Trophoblast cell (in vitro differentiated cells and primary cell): Measurements from ENCODE around the gene KRTAP5-11.
A peak's percentile ranks its signal among the peaks of the same experiment; 100 is the strongest.
"Not testable (repeated sequence)": the region's sequence is repeated elsewhere in the genome, so short reads cannot be mapped to it uniquely, and the experiment has no call there.

ENCODE experiments used
- DNase-seq, 2 donors: peaks; one replicate each; pipeline ENCODE4 v3.0.0-alpha.2; 2016
- H2AFZ ChIP-seq: 2 replicates; pipeline ENCODE4 v1.6.1; 2013; ENCODE audit warnings: low read length, moderate library complexity, mild to moderate bottlenecking; ENCODE audit not compliant: insufficient read depth, poor library complexity
- H2AK5ac ChIP-seq: 2 replicates; pipeline ENCODE4 v1.6.1; 2013; ENCODE audit warnings: mild to moderate bottlenecking, low read length
- H2BK120ac ChIP-seq: 2 replicates; pipeline ENCODE4 v1.6.1; 2013; ENCODE audit warnings: low read length, mild to moderate bottlenecking, moderate library complexity; ENCODE audit not compliant: insufficient read depth, poor library complexity
- H2BK12ac ChIP-seq: 2 replicates; pipeline ENCODE4 v1.6.1; 2013; ENCODE audit warnings: mild to moderate bottlenecking, low read length, moderate library complexity
- H2BK5ac ChIP-seq: 2 replicates; pipeline ENCODE4 v1.6.1; 2013; ENCODE audit warnings: low read length, low read depth, moderate library complexity, mild to moderate bottlenecking; ENCODE audit not compliant: poor library complexity
- H3K14ac ChIP-seq: 2 replicates; pipeline ENCODE4 v1.6.1; 2013; ENCODE audit warnings: mild to moderate bottlenecking, low read length
- H3K18ac ChIP-seq: 2 replicates; pipeline ENCODE4 v1.6.1; 2013; ENCODE audit warnings: mild to moderate bottlenecking, low read length
- H3K23ac ChIP-seq: 2 replicates; pipeline ENCODE4 v1.6.1; 2013; ENCODE audit warnings: low read length
- H3K27ac ChIP-seq: 2 replicates; pipeline ENCODE4 v1.5.1; 2013; ENCODE audit warnings: low read depth, mild to moderate bottlenecking, inconsistent platforms, low read length, moderate library complexity
- H3K27me3 ChIP-seq: 2 replicates; pipeline ENCODE4 v1.6.1; 2013; ENCODE audit warnings: inconsistent platforms, mild to moderate bottlenecking, low read length, moderate library complexity; ENCODE audit not compliant: insufficient read depth
- H3K36me3 ChIP-seq, 2 experiments: 1 replicate in 1 of 2; 2 replicates in 1 of 2; pipeline ENCODE4 v1.6.1; 2013; ENCODE audit warnings: low read length in 2 of 2, mild to moderate bottlenecking in 2 of 2, moderate library complexity in 1 of 2; ENCODE audit not compliant: insufficient read depth in 2 of 2, control insufficient read depth in 1 of 2
- H3K4ac ChIP-seq: 2 replicates; pipeline ENCODE4 v1.6.1; 2013; ENCODE audit warnings: low read depth, mild to moderate bottlenecking, low read length, moderate library complexity
- H3K4me1 ChIP-seq, 2 experiments: 1 replicate in 1 of 2; 2 replicates in 1 of 2; pipeline ENCODE4 v1.6.1; 2013; ENCODE audit warnings: low read length in 2 of 2, mild to moderate bottlenecking in 2 of 2, moderate library complexity in 1 of 2; ENCODE audit not compliant: insufficient read depth in 2 of 2, control insufficient read depth in 1 of 2
- H3K4me2 ChIP-seq: 2 replicates; pipeline ENCODE4 v1.6.1; 2013; ENCODE audit warnings: inconsistent platforms, mild to moderate bottlenecking, low read length, moderate library complexity
- H3K4me3 ChIP-seq: 2 replicates; pipeline ENCODE4 v1.5.1; 2013; ENCODE audit warnings: mild to moderate bottlenecking, low read depth, low read length, inconsistent platforms
- H3K79me1 ChIP-seq: one replicate; pipeline ENCODE4 v1.6.1; 2013; ENCODE audit warnings: low read length
- H3K79me2 ChIP-seq: 2 replicates; pipeline ENCODE4 v1.6.1; 2013; ENCODE audit warnings: low read length, mild to moderate bottlenecking; ENCODE audit not compliant: control insufficient read depth, insufficient read depth, poor library complexity
- H3K9ac ChIP-seq: 2 replicates; pipeline ENCODE4 v1.6.1; 2013; ENCODE audit warnings: mild to moderate bottlenecking, low read length
- H3K9me3 ChIP-seq: 2 replicates; pipeline ENCODE4 v1.6.1; 2013; ENCODE audit warnings: low read depth, mild to moderate bottlenecking, control low read depth, inconsistent platforms, low read length; ENCODE audit not compliant: insufficient read depth
- H4K12ac ChIP-seq: 2 replicates; pipeline ENCODE4 v1.6.1; 2013; ENCODE audit warnings: low read depth, mild to moderate bottlenecking, low read length, moderate library complexity
- H4K8ac ChIP-seq: 2 replicates; pipeline ENCODE4 v1.6.1; 2013; ENCODE audit warnings: low read depth, mild to moderate bottlenecking, low read length, moderate library complexity
- H4K91ac ChIP-seq: one replicate; pipeline ENCODE4 v1.6.1; 2013; ENCODE audit warnings: low read depth, mild to moderate bottlenecking, low read length, moderate library complexity
- WGBS: extraction: QIAGEN DNeasy Blood & Tissue Kit; methylation state at CpG from one replicate; pipeline ENCODE4 v1.1.7; 2013; ENCODE audit warnings: missing lambda C conversion rate; ENCODE audit not compliant: insufficient read length, insufficient coverage; ENCODE audit errors: extremely low coverage; 5-methylcytosine and 5-hydroxymethylcytosine counted together

KRTAP5-11 gene

GRCh38 chr11:71606853-71607519 lies 24.3 kb upstream of the KRTAP5-11 start:
- Histone ChIP-seq H3K27me3 (peaks cover 11% of the 10 kb centered on the region), H3K4me2 (peak overlapping the region; percentile 59)
- H4K12ac ChIP-seq, H2AFZ ChIP-seq, H3K18ac ChIP-seq, H3K79me2 ChIP-seq, H3K27ac ChIP-seq, H2BK12ac ChIP-seq, H4K91ac ChIP-seq, H3K79me1 ChIP-seq, H3K4me3 ChIP-seq, H3K36me3 ChIP-seq, H3K4me1 ChIP-seq, H3K23ac ChIP-seq, H3K4ac ChIP-seq, H2BK120ac ChIP-seq, H3K9me3 ChIP-seq, H2AK5ac ChIP-seq, H3K9ac ChIP-seq, H3K14ac ChIP-seq, H2BK5ac ChIP-seq, H4K8ac ChIP-seq: not testable (repeated sequence)
- WGBS = no CpG with 5 or more reads among the region's 48 CpGs
- DNase-seq = peak; percentile 21 to 68

GRCh38 chr11:71604798-71605488 lies 22.3 kb upstream of the KRTAP5-11 start:
- not testable (repeated sequence) for H3K27ac ChIP-seq, H4K12ac ChIP-seq, H3K79me2 ChIP-seq, H4K8ac ChIP-seq, H3K9me3 ChIP-seq, H4K91ac ChIP-seq, H3K36me3 ChIP-seq, H3K18ac ChIP-seq, H2BK120ac ChIP-seq, H2BK5ac ChIP-seq, H2AK5ac ChIP-seq, H2BK12ac ChIP-seq, H3K4me3 ChIP-seq, H3K23ac ChIP-seq, H2AFZ ChIP-seq, H3K79me1 ChIP-seq, H3K4me2 ChIP-seq, H3K4ac ChIP-seq, H3K4me1 ChIP-seq, H3K9ac ChIP-seq, H3K14ac ChIP-seq
- H3K27me3 ChIP-seq = peaks cover 11% of the 10 kb centered on the region
- no CpG with 5 or more reads among the region's 17 CpGs for WGBS
- peak in 1 of 2 donors; percentile 45 for DNase-seq

- not testable (repeated sequence) for H3K9ac ChIP-seq, H2BK12ac ChIP-seq, H3K23ac ChIP-seq, H3K36me3 ChIP-seq, H3K18ac ChIP-seq, H4K8ac ChIP-seq, H4K91ac ChIP-seq, H3K4me3 ChIP-seq, H3K79me2 ChIP-seq, DNase-seq, H3K4me1 ChIP-seq, H3K4ac ChIP-seq, H3K79me1 ChIP-seq, H3K14ac ChIP-seq, H3K27ac ChIP-seq, H2AK5ac ChIP-seq, H2BK5ac ChIP-seq, H3K9me3 ChIP-seq, H2BK120ac ChIP-seq, H2AFZ ChIP-seq, H4K12ac ChIP-seq, H3K4me2 ChIP-seq
- peaks cover 11% of the 10 kb centered on the region for H3K27me3 ChIP-seq
- WGBS = no CpG with 5 or more reads among the region's 11 CpGs
Measured at GRCh38 chr11:71603221-71603620, 20.5 kb upstream of the KRTAP5-11 start.

GRCh38 chr11:71589546-71589920 lies 6.9 kb upstream of the KRTAP5-11 start:
- not testable (repeated sequence) for H4K8ac ChIP-seq, H3K4me3 ChIP-seq, H3K9ac ChIP-seq, H3K9me3 ChIP-seq, H2BK12ac ChIP-seq, H3K27ac ChIP-seq, H3K23ac ChIP-seq, H3K14ac ChIP-seq, H3K18ac ChIP-seq, H2AK5ac ChIP-seq, H2BK120ac ChIP-seq, H2AFZ ChIP-seq, H3K4ac ChIP-seq, H3K27me3 ChIP-seq, H4K12ac ChIP-seq, H3K79me2 ChIP-seq, H4K91ac ChIP-seq, H3K36me3 ChIP-seq, H3K79me1 ChIP-seq, H3K4me2 ChIP-seq, H2BK5ac ChIP-seq
- peak; percentile 72 to 82 for DNase-seq
- H3K4me1 ChIP-seq = peaks cover 3 to 12% of the 10 kb centered on the region in 2 experiments
- WGBS = no CpG with 5 or more reads among the region's 8 CpGs
